ENCODE measurements around the gene FAIM2.

DNA sequence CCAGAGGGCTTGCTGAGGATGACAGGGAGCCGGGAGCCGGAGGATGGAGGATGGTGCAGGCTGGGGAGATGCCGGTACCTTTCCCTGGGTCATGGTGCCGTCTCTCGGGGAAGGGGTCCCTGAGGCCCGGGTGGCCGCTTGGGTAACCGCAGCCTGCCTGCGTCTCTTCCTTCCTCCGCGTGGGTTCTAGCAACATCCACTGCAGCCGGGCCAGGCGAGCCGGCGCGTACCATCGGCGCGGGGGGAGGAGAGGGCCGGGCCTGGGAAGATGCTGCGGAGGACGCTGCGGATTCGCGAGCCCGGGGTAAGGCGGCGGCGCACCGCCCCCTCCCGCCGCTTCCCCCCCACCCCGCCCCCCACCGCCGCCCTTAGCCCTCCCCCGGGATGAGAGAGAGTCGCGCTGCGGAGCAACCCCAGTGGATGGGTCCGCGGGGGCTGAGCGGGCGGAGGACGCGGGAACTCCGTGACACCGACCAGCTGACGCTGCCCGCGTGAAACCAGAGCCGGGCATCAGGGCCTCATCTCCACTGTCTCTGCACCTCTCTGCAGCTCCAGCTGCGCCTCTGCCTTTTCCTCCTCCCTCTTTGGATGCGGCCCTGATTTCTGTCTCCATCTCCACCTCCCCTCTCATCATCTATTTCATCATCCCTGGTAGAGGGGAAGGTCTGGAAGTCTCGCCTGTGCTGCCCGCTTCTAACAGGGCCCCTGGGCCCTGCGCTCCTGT lies at the start of gene FAIM2:
- no peak for TF ChIP-seq ATF7 (IDR thresholded peaks at IDR 0.05; ENCODE audit: low read depth)
- TF ChIP-seq, protein P1, sequence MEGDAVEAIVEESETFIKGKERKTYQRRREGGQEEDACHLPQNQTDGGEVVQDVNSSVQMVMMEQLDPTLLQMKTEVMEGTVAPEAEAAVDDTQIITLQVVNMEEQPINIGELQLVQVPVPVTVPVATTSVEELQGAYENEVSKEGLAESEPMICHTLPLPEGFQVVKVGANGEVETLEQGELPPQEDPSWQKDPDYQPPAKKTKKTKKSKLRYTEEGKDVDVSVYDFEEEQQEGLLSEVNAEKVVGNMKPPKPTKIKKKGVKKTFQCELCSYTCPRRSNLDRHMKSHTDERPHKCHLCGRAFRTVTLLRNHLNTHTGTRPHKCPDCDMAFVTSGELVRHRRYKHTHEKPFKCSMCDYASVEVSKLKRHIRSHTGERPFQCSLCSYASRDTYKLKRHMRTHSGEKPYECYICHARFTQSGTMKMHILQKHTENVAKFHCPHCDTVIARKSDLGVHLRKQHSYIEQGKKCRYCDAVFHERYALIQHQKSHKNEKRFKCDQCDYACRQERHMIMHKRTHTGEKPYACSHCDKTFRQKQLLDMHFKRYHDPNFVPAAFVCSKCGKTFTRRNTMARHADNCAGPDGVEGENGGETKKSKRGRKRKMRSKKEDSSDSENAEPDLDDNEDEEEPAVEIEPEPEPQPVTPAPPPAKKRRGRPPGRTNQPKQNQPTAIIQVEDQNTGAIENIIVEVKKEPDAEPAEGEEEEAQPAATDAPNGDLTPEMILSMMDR (IDR thresholded peaks at IDR 0.05 in 2 of 3, conservative IDR thresholded peaks at IDR 0.05 in 1 of 3; ENCODE audit: control insufficient read depth in 2 of 3, extremely low read depth in 1 of 3, insufficient read depth in 1 of 3, low read depth in 3 of 3, low read length in 3 of 3) = no peak
- TF ChIP-seq CBX5 (IDR thresholded peaks at IDR 0.05; ENCODE audit: low read depth) = no peak
- no peak for TF ChIP-seq BHLHE40 (IDR thresholded peaks at IDR 0.05; ENCODE audit: borderline replicate concordance in 1 of 2, low read depth in 2 of 2, low read length in 1 of 2)
- TF ChIP-seq, protein P2, sequence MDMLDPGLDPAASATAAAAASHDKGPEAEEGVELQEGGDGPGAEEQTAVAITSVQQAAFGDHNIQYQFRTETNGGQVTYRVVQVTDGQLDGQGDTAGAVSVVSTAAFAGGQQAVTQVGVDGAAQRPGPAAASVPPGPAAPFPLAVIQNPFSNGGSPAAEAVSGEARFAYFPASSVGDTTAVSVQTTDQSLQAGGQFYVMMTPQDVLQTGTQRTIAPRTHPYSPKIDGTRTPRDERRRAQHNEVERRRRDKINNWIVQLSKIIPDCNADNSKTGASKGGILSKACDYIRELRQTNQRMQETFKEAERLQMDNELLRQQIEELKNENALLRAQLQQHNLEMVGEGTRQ (IDR thresholded peaks at IDR 0.05; ENCODE audit: borderline replicate concordance, low read depth, low read length) = no peak
- TF ChIP-seq POLR2AphosphoS5 (IDR thresholded peaks at IDR 0.05; ENCODE audit: low read length) = no peak
- TF ChIP-seq ZSCAN29 (IDR thresholded peaks at IDR 0.05) = no peak
- no peak for TF ChIP-seq RAD21 (IDR thresholded peaks at IDR 0.05; ENCODE audit: insufficient read depth, low read depth, low read length)

Measured in GM12878 (cell line).